Activated T-helper 17 cell treated with anti-CD3 and anti-CD28 coated beads, Interleukin-2, amount 50 U/mL, for 72 hours (primary cell): Measurements from ENCODE around the gene WDR7. TPM values are rescaled to one million over a fixed set of nuclear protein-coding genes. Genes with fewer than 3 reads are reported as not detected.
A peak's percentile ranks its signal among the peaks of the same experiment; 100 is the strongest.

Experiments
- ATAC-seq: fragments of 150-1000 bp; cut with Tn5 transposase; replicated peaks from 2 replicates; pipeline ENCODE4 v1.10.0; 2021; ENCODE audit warnings: mild to moderate bottlenecking, moderate library complexity
- H3K27ac Mint-ChIP-seq: one replicate; pipeline ENCODE4 v1.8.0; 2022; ENCODE audit warnings: mixed read lengths
- H3K27me3 Mint-ChIP-seq: one replicate; pipeline ENCODE4 v1.8.0; 2022; ENCODE audit warnings: mixed read lengths
- H3K36me3 Mint-ChIP-seq: one replicate; pipeline ENCODE4 v1.8.0; 2022; ENCODE audit warnings: low read depth, mild to moderate bottlenecking, mixed read lengths
- H3K4me1 Mint-ChIP-seq: one replicate; pipeline ENCODE4 v1.8.0; 2022; ENCODE audit warnings: mixed read lengths
- H3K4me3 Mint-ChIP-seq: one replicate; pipeline ENCODE4 v1.8.0; 2022; ENCODE audit warnings: mild to moderate bottlenecking, mixed read lengths
- H3K9me3 Mint-ChIP-seq: one replicate; pipeline ENCODE4 v1.8.0; 2022; ENCODE audit warnings: mixed read lengths
- total RNA-seq, 2 donors: library from RNA; stranded (reverse); gene quantifications; one replicate each; pipeline ENCODE4 v1.2.3, GENCODE V29; 2022

The WDR7 gene
- total RNA-seq, 2 donors from 2014 or later, result 24.9 to 27.4 TPM

DNA sequence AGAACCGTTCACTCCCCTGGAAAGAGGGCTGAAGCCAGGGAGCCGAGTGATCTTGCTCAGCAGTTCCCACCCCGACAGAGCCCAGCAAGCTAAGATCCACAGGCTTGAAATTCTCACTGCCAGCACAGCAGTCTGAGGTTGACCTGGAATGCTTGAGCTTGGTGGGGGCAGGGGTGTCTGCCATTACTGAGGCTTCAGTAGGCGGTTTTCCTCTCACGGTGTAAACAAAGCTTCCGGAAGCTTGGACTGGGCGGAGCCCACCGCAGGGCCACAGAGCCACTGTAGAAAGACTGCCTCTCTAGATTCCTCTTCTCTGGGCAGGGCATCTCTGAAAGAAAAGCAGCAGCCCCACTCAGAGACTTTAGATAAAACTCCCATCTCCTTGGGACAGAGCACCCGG is 180.8 kb downstream of the WDR7 start:
- Mint-ChIP-seq H3K4me1 (peaks cover 3% of the 10 kb centered on the region), H3K27me3 (no peaks in the 10 kb centered on the region)

DNA sequence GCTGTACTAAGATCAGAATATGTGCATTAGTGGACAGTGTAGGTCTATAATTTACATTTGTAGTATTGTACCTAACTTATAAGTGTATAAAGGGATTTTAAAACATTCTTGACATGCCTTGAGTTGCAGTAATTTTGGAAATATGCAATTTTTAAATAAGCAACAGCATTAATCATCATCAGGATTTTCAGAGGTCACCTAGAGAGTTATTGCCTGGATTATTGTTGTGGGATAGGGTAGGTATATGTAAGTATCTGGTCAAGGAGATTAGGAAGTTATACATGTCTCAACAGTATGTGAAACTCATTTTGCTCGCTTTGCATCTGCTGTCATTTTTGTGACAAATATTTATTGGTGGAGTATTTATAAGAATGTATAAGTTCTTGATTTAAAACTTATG is 184.2 kb downstream of the WDR7 start:
- Mint-ChIP-seq H3K27ac (no peak overlapping the region), H3K4me3 (no peak overlapping the region), H3K4me1 (peaks cover 3% of the 10 kb centered on the region), H3K36me3 (peaks cover 26% of the 10 kb centered on the region), H3K9me3 (no peaks in the 10 kb centered on the region), H3K27me3 (no peaks in the 10 kb centered on the region)
- no peak for ATAC-seq

More for the DNA sequence above, 180.8 kb downstream of the WDR7 start:
- Mint-ChIP-seq H3K36me3 (peaks cover 37% of the 10 kb centered on the region), H3K27ac (no peak overlapping the region), H3K9me3 (peaks cover under 1% of the 10 kb centered on the region), H3K4me3 (no peak overlapping the region)
- no peak for ATAC-seq

DNA sequence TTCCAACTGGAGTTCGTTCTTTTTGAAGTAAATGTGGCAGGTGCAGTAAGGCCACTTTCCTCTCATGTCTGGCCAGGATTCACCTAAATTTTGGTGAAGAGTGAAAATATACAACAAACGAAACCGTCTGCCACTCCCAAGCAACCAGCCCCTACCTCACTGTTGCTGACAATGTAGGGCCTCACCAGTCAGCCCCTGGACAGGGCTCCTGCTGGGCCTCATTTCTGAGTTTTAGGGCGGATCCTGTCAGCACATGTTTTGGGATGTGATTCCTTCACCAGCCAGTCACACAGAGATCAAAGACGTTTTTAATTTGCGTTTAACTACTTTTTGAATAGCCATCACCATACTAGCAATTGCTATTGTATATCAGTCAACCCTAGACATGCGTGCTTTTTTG is 185.0 kb downstream of the WDR7 start:
- no peaks in the 10 kb centered on the region for H3K27me3 Mint-ChIP-seq

DNA sequence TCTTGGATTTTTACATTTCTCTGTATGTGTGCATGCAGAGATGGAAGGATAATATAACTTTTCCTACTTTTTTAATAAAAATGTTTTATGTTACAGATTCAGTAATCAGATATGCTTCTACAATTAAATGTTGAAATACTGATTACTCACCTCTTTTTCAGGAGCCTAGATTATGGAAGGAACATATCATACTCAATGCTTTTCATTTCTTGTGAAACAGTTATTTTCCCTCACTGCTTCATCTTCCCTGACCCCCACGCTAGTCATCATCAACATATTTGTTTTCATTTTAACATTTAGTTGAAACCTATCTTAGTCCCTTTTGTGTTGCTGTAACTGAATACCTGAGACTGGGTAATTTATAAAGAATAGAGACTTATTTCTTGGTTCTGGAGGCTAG is 190.7 kb downstream of the WDR7 start:
- no peaks in the 10 kb centered on the region for H3K27me3 Mint-ChIP-seq
- peak overlapping the region; percentile 21 for H3K27ac Mint-ChIP-seq
- no peaks in the 10 kb centered on the region for H3K4me1 Mint-ChIP-seq
- peaks cover 3% of the 10 kb centered on the region for H3K9me3 Mint-ChIP-seq
- H3K36me3 Mint-ChIP-seq, result no peaks in the 10 kb centered on the region
- no peak for ATAC-seq
- no peak overlapping the region for H3K4me3 Mint-ChIP-seq

More for the DNA sequence above, 185.0 kb downstream of the WDR7 start:
- ATAC-seq, result no peak
- no peak overlapping the region for H3K4me3 Mint-ChIP-seq
- H3K4me1 Mint-ChIP-seq, result peaks cover under 1% of the 10 kb centered on the region
- H3K9me3 Mint-ChIP-seq, result no peaks in the 10 kb centered on the region
- peaks cover 19% of the 10 kb centered on the region for H3K36me3 Mint-ChIP-seq
- no peak overlapping the region for H3K27ac Mint-ChIP-seq

DNA sequence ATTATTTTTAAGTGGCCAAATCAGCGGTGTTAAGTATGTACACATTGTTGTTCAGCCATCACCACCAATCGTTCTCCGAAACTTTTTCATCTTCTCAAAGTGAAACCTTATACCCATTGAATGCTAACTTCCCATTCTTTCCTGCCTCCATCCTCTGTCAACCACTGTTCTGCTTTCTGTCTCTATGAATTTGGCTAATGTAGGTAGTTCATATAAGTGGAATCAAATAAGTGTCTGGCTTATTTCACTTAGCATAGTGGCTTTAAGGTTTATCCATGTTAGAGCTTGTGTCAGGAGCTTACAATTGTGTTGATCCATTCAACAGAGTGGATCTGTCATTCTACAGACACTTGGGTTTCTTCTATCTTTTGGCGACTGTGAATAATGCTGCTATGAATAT is 192.1 kb downstream of the WDR7 start:
- Mint-ChIP-seq H3K36me3 (no peaks in the 10 kb centered on the region), H3K9me3 (peaks cover 3% of the 10 kb centered on the region), H3K27ac (no peak overlapping the region), H3K4me1 (no peaks in the 10 kb centered on the region), H3K4me3 (no peak overlapping the region), H3K27me3 (no peaks in the 10 kb centered on the region)
- no peak for ATAC-seq

DNA sequence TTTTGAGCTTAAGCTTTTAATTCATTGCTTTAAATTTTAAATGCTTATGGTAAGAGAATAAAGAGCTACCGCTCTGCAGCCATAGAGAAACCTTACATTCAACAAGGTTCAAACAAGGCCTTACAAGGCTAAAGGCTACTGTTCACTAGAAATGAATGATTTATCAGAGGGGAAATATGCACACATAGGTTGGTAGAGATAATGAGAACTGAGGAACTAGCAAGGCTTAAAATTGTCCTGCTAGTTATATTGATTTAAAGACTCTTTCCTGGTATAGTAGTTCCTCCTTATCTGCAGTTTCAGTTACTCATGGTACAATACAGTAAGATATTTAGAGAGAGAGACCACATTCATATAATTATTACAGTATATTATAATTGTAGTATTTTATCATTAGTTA is 193.4 kb downstream of the WDR7 start:
- Mint-ChIP-seq H3K4me3 (no peak overlapping the region), H3K36me3 (no peaks in the 10 kb centered on the region), H3K27me3 (no peaks in the 10 kb centered on the region), H3K9me3 (peaks cover 9% of the 10 kb centered on the region), H3K4me1 (no peaks in the 10 kb centered on the region), H3K27ac (no peak overlapping the region)
- no peak for ATAC-seq

DNA sequence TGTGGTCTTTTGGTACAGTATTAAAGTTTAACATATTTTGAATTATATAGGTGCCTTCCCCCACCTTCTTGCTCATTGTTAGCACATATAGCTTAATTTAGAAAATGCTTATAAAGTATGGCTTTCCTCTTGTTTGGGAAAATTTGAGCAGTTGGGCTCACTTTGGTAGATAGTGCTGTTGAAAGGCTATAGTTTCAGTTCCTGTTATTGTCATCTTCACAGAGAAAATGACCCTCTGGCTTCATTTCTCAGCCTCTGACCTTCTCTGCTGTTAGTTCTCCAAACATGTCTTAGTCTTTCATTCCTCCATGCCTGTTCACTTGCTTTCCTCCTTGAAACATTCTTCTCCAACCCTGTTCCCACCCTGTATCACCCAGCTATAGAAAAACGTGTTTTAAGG is 200.6 kb downstream of the WDR7 start:
- no peaks in the 10 kb centered on the region for H3K36me3 Mint-ChIP-seq
- H3K4me1 Mint-ChIP-seq, result peaks cover 5% of the 10 kb centered on the region
- no peak overlapping the region for H3K4me3 Mint-ChIP-seq
- no peak overlapping the region for H3K27ac Mint-ChIP-seq
- no peaks in the 10 kb centered on the region for H3K27me3 Mint-ChIP-seq
- no peak for ATAC-seq
- H3K9me3 Mint-ChIP-seq, result peaks cover 10% of the 10 kb centered on the region

DNA sequence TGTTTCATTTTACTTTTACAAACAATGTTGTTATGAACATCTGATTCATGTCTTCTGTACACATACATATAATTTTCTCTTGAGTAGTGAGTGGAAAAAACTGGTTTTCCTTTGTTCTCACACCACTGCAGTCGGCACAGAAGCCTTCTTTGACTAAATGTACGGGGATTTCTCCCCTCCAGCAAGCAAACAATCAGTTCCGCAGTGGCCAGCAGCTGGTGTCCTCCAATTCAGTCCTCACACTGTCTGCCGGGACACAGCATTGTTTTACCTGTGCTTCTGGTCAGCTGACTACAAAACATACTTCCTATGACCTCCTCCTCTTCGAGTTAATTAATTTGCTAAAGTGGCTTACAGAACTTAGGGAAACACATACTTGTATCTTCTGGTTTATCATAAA is 202.8 kb downstream of the WDR7 start:
- Mint-ChIP-seq H3K4me1 (peaks cover 5% of the 10 kb centered on the region), H3K27ac (no peak overlapping the region), H3K36me3 (no peaks in the 10 kb centered on the region), H3K9me3 (peaks cover 5% of the 10 kb centered on the region), H3K4me3 (no peak overlapping the region), H3K27me3 (no peaks in the 10 kb centered on the region)
- no peak for ATAC-seq

DNA sequence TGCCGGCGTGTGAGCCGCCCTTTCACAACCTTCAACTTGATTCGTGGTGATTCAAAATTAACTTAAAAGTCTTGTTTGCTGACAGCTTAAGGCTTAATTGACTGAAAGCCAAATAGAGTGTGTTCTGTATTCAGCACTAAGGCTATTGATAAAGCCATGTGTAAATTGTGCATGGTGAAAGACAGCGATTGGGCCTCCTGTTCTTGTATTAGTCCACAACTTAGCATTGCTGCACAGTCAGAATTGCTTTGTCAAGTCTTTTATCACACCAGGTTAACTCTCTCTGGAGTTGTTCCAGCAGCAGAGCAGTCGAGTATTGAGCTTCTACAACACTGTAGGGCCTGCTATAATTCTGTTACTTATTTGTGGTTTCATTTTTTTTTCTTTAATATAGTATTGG is 210.1 kb downstream of the WDR7 start:
- H3K4me1 Mint-ChIP-seq, result no peaks in the 10 kb centered on the region
- no peak overlapping the region for H3K4me3 Mint-ChIP-seq
- no peak for ATAC-seq
- H3K36me3 Mint-ChIP-seq, result no peaks in the 10 kb centered on the region
- no peaks in the 10 kb centered on the region for H3K9me3 Mint-ChIP-seq
- no peak overlapping the region for H3K27ac Mint-ChIP-seq
- H3K27me3 Mint-ChIP-seq, result no peaks in the 10 kb centered on the region

DNA sequence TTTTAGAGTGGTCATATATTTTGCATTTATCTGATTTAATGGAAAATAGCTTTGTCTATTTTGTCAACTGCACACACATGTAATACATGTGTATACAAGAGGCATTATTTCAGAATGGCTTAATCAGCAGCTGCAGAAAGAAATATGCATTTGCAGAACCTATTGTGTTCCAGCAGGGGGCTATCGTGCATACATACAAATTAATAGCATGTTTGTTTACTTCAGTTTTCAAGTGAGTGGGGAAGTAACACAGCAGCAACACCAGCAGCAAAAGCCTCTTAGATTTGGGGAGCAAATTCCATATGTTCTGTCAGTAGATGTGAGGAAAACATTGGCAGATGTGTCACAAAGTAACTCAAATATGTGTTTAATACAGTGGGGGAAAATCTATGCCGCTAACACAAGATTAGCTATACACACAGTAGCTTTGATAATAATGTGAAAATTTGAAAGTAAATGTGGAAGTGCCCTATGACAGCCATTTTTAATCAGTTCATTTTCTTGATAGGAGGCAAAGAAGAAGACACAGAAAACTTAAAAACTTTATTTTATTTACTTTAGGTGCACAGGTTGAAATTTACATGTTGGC is 218.1 kb downstream of the WDR7 start:
- no peaks in the 10 kb centered on the region for H3K36me3 Mint-ChIP-seq
- ATAC-seq, result peak; percentile 26
- no peak overlapping the region for H3K27ac Mint-ChIP-seq
- no peak overlapping the region for H3K4me3 Mint-ChIP-seq
- H3K27me3 Mint-ChIP-seq, result no peaks in the 10 kb centered on the region
- no peaks in the 10 kb centered on the region for H3K4me1 Mint-ChIP-seq
- no peaks in the 10 kb centered on the region for H3K9me3 Mint-ChIP-seq

DNA sequence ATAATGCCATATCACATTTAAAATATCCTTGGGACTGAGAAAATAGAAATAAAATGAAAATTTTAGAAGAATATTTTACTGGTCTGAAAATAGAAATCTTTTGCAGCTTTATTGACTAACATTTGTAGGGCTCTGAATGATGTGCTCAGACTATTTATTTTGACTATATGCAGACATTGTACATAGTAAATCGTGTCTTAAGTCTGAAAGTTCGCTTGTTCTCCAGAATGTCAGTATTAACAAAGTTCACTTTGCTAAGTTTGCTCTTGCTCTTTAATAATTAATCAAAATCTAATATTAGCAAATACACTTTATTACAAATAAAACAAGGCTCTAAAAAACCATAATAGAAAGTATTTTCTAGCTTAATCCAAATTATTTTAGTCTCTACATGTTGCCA is 219.8 kb downstream of the WDR7 start:
- Mint-ChIP-seq H3K27ac (no peak overlapping the region), H3K9me3 (no peaks in the 10 kb centered on the region), H3K36me3 (no peaks in the 10 kb centered on the region), H3K27me3 (no peaks in the 10 kb centered on the region), H3K4me1 (no peaks in the 10 kb centered on the region), H3K4me3 (no peak overlapping the region)
- no peak for ATAC-seq

DNA sequence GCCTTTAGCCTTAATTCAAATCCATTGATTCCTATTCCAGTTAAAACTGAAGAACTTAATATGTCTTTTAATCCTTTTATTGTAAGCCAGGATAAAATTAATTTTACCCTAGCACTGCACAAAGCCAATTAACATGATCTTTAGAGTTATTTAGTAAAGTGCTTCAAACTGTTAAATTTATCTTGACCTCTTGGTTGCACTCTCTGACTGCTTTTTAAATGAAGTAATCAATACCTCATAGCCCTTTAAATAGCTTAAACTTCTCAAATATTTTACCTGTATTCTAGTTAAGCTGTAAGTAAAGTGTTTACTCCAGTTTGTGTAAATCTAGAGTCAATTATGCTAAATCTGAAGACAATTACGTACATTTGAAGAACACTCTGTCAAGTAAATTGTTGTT is 221.0 kb downstream of the WDR7 start:
- Mint-ChIP-seq H3K36me3 (no peaks in the 10 kb centered on the region), H3K4me3 (no peak overlapping the region), H3K9me3 (no peaks in the 10 kb centered on the region), H3K4me1 (no peaks in the 10 kb centered on the region), H3K27me3 (no peaks in the 10 kb centered on the region), H3K27ac (no peak overlapping the region)
- no peak for ATAC-seq

DNA sequence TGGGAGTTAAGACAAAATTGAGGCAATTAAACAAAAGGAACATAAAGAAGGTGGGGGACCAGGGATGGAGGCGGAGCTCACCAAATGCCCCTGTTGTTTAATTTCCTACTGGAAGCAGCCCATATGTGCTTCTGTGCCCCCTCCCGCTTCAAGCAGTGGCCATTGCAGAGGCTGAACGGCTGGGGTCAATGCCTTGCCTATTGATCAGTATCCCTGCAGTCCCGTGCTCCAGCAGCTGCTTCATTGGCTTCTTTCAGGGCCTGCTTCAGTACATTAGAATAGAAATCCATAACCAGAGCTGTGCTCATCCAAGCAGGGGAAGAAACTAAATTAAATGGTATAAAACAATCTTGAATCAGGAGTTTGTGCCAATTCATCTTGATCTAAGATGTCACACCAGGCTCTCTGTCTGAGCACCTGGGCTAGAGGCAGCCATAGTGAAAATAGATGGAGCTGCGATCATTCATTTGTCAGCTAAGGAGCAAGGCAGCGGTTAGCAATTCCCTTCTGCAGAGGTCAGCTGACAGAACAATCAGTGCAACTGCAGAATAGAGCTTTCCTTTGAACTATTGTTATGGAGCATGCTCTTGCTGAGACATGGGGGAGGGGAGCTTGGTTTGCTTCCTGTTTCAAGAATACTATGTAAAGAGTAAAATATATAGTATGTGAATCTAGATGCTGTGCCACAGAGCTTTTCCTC is 222.4 kb downstream of the WDR7 start:
- Mint-ChIP-seq H3K27me3 (no peaks in the 10 kb centered on the region), H3K4me3 (no peak overlapping the region), H3K4me1 (no peaks in the 10 kb centered on the region), H3K27ac (no peak overlapping the region), H3K9me3 (no peaks in the 10 kb centered on the region), H3K36me3 (no peaks in the 10 kb centered on the region)
- ATAC-seq, result no peak

DNA sequence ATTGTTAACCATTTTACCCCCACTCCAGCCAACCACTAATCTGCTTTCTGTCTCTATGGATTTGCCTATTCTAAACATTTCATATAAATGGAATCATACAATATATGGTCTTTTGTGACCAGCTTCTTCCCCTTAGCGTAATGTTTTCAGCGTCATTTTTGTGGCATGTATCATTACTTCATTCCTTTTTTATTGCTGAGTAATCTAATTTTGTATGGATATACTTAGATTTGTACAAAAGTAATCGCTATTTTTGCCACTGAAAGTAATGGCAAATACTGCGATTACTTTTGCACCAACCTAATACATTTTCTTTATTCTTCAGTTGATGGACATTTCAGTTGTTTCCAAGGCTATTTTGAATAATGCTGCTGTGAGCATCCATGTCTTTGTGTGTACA is 227.6 kb downstream of the WDR7 start:
- Mint-ChIP-seq H3K27me3 (no peaks in the 10 kb centered on the region), H3K27ac (no peak overlapping the region), H3K9me3 (no peaks in the 10 kb centered on the region), H3K4me1 (no peaks in the 10 kb centered on the region), H3K36me3 (peaks cover 38% of the 10 kb centered on the region), H3K4me3 (no peak overlapping the region)
- no peak for ATAC-seq

DNA sequence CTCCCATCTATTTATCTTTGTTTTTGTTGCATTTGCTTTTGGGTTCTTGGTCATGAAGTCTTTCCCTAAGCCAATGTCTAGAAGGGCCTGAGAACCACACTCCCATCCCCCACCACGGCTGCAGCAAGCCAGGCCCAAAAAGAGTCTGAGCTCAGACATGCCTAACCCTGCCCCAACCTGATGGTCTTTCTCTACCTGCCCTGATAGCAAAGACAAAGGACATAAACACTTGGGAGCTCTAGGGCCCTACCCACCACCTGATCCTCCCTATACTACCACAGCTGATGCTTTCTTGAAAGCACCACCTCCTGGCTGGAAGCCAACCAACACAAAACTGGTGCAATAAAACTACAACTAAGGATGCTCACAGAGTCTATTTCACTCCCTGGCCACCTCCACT is 233.4 kb downstream of the WDR7 start:
- H3K4me1 Mint-ChIP-seq, result peaks cover 4% of the 10 kb centered on the region
- no peak overlapping the region for H3K4me3 Mint-ChIP-seq
- H3K36me3 Mint-ChIP-seq, result peaks cover 44% of the 10 kb centered on the region
- ATAC-seq, result no peak
- H3K9me3 Mint-ChIP-seq, result no peaks in the 10 kb centered on the region
- H3K27ac Mint-ChIP-seq, result no peak overlapping the region
- no peaks in the 10 kb centered on the region for H3K27me3 Mint-ChIP-seq
